ENCODE results near the gene POLR2A.

POLR2A gene

GRCh38 chr17:7484067-7484918 is at the start of gene POLR2A:
TSS of gene POLR2A (plus strand) at chr17:7484366.
- no peak for TF ChIP-seq CTCF (conservative IDR thresholded peaks at IDR 0.05; ENCODE audit: low read length)
- peak within 1 kb of the TSS; percentile 90 for H3K4me3 ChIP-seq (ENCODE audit: low read length)
- DNase-seq (ENCODE audit: low read depth): peak; percentile 98

- TF ChIP-seq CTCF (conservative IDR thresholded peaks at IDR 0.05; ENCODE audit: low read length): no peak; the same call in 1 of the 2 replicates
- peak overlapping the region; percentile 45 for H3K4me3 ChIP-seq (ENCODE audit: low read length)
- DNase-seq (ENCODE audit: low read depth): no peak
Observed at GRCh38 chr17:7435676-7436555, 48.2 kb upstream of the POLR2A start.

- peak; percentile 39 for TF ChIP-seq CTCF (conservative IDR thresholded peaks at IDR 0.05; ENCODE audit: low read length)
- H3K4me3 ChIP-seq (ENCODE audit: low read length): peak overlapping the region; percentile 44
- peak; percentile 67 for DNase-seq (ENCODE audit: low read depth)
Observed at GRCh38 chr17:7436556-7437368, 47.4 kb upstream of the POLR2A start.

GRCh38 chr17:7437369-7437863 is 46.8 kb upstream of the POLR2A start:
- H3K4me3 ChIP-seq (ENCODE audit: low read length): peak overlapping the region; percentile 44
- no peak for DNase-seq (ENCODE audit: low read depth)
- TF ChIP-seq CTCF (conservative IDR thresholded peaks at IDR 0.05; ENCODE audit: low read length): no peak

- H3K4me3 ChIP-seq (ENCODE audit: low read length): peak overlapping the region; percentile 31
- no peak for TF ChIP-seq CTCF (conservative IDR thresholded peaks at IDR 0.05; ENCODE audit: low read length)
- no peak for DNase-seq (ENCODE audit: low read depth)
Observed at GRCh38 chr17:7437950-7438614, 46.1 kb upstream of the POLR2A start.
